Nephron (organoid): ENCODE measurements around the gene DUSP7.

Experiments
- H3K27ac Mint-ChIP-seq, 3 experiments: 2 replicates each; pipeline ENCODE4 v1.8.0; 2020; ENCODE audit warnings: mixed read lengths in 3 of 3, mild to moderate bottlenecking in 2 of 3, moderate library complexity in 1 of 3
- H3K27me3 Mint-ChIP-seq: 2 replicates; pipeline ENCODE4 v1.8.0; 2021; ENCODE audit warnings: low read depth, mild to moderate bottlenecking, moderate library complexity, mixed read lengths
- H3K36me3 Mint-ChIP-seq: 2 replicates; pipeline ENCODE4 v1.8.0; 2020; ENCODE audit warnings: low read depth, mixed read lengths
- H3K4me1 Mint-ChIP-seq: 2 replicates; pipeline ENCODE4 v1.8.0; 2020; ENCODE audit warnings: mixed read lengths
- H3K4me3 Mint-ChIP-seq, 3 experiments: 2 replicates each; pipeline ENCODE4 v1.8.0; 2020; ENCODE audit warnings: mild to moderate bottlenecking in 3 of 3, mixed read lengths in 3 of 3, moderate library complexity in 2 of 3
- H3K9me3 Mint-ChIP-seq: 2 replicates; pipeline ENCODE4 v1.8.0; 2020; ENCODE audit warnings: mixed read lengths
- TF ChIP-seq, protein P1 (sequence below), 3 experiments: fragments of 200-600 bp; sonication (generic); IDR thresholded peaks; one replicate each; pipeline ENCODE4 v1.5.0; 2021; ENCODE audit warnings: antibody characterized with exemption in 3 of 3; ENCODE audit not compliant: unreplicated experiment in 3 of 3

DUSP7 gene

DNA sequence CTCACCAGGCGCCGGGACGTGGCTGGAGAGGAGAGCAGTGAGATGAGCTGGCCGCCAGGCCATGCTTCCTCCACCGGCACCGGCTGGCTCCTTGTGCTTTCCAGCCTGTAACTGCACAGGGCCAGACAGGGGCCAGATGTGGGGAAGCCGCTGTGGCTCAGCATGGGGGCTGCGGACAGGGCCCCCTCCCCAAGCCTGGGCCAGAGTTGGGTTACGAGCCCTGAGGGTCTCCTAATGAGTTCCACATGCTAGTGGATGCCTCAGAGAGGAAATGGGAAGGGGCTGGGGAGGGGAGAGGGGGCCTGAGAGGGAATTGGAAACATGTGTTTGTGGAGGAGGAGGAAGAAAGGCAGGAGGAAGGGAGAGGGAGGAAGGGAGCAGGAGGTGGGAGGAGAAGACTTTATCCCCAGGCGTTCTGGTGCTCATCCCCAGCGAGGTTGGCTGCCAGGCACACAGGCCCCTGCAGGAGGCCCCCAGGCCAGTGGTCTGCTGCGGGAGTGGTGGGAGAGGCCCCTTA, 11.7 kb upstream of the DUSP7 start:
- H3K4me3 Mint-ChIP-seq: peak overlapping the region; percentile 28 to 42 (median 41)
- TF ChIP-seq, protein P1, sequence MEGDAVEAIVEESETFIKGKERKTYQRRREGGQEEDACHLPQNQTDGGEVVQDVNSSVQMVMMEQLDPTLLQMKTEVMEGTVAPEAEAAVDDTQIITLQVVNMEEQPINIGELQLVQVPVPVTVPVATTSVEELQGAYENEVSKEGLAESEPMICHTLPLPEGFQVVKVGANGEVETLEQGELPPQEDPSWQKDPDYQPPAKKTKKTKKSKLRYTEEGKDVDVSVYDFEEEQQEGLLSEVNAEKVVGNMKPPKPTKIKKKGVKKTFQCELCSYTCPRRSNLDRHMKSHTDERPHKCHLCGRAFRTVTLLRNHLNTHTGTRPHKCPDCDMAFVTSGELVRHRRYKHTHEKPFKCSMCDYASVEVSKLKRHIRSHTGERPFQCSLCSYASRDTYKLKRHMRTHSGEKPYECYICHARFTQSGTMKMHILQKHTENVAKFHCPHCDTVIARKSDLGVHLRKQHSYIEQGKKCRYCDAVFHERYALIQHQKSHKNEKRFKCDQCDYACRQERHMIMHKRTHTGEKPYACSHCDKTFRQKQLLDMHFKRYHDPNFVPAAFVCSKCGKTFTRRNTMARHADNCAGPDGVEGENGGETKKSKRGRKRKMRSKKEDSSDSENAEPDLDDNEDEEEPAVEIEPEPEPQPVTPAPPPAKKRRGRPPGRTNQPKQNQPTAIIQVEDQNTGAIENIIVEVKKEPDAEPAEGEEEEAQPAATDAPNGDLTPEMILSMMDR (IDR thresholded peaks at IDR 0.05; ENCODE audit: unreplicated experiment in 3 of 3): no peak
- H3K27ac Mint-ChIP-seq: peak overlapping the region; percentile 94 to 99 (median 97)

DNA sequence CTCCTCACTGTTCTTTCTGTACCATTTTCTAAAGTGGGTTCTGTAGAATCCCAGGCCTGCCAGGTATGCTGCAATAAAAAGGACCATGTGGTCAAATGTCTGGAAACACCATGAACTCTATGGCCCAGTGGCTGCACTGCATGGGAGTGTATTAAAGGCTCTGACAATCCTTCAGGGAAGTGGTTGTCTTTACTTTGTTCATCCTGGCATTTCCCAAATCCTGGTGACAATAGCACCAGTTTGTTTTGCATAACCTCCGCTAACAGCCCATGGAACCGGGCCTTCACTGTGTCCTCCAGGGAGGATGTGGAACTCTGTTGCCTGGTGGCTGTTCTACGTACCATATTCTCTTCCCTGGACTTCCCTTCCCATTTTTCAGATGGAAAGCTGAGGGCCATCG, 11.2 kb upstream of the DUSP7 start:
- peak overlapping the region; percentile 94 to 99 (median 97) for H3K27ac Mint-ChIP-seq
- peaks cover 68% of the 10 kb centered on the region for H3K4me1 Mint-ChIP-seq
- H3K27me3 Mint-ChIP-seq: peaks cover 3% of the 10 kb centered on the region
- peak overlapping the region; percentile 28 to 41 (median 40) for H3K4me3 Mint-ChIP-seq
- H3K9me3 Mint-ChIP-seq: no peaks in the 10 kb centered on the region
- TF ChIP-seq, protein P1 (IDR thresholded peaks at IDR 0.05; ENCODE audit: unreplicated experiment in 3 of 3): no peak
- H3K36me3 Mint-ChIP-seq: no peaks in the 10 kb centered on the region

More for the DNA sequence above, 11.7 kb upstream of the DUSP7 start:
- H3K4me1 Mint-ChIP-seq: peaks cover 65% of the 10 kb centered on the region
- no peaks in the 10 kb centered on the region for H3K36me3 Mint-ChIP-seq
- H3K9me3 Mint-ChIP-seq: no peaks in the 10 kb centered on the region
- peaks cover 3% of the 10 kb centered on the region for H3K27me3 Mint-ChIP-seq

DNA sequence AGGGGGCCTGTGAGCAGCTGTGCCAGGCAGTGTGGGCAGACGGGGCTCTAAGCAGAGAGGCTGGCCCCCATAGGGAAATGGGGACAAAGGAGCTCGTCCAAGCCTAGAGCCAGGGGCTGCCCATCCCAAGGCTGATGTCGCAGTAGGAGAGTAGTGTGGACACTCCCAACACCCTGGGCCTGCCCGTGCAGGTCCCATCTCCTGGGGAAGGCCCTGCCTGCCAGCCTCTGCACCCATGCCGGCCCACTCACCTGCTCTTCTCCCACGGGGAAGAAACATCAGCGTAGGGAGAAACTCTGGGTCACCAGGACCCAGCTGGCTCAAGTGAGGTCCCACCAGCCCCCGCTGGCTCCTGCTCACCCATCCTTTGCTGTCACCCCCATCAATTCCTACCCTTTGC, 10.7 kb upstream of the DUSP7 start:
- H3K27ac Mint-ChIP-seq: peak overlapping the region; percentile 94 to 99 (median 97)
- no peaks in the 10 kb centered on the region for H3K36me3 Mint-ChIP-seq
- peak overlapping the region in 1 of 3 experiments; percentile 40 for H3K4me3 Mint-ChIP-seq
- no peaks in the 10 kb centered on the region for H3K9me3 Mint-ChIP-seq
- TF ChIP-seq, protein P1 (IDR thresholded peaks at IDR 0.05; ENCODE audit: unreplicated experiment in 3 of 3): no peak
- peaks cover 64% of the 10 kb centered on the region for H3K4me1 Mint-ChIP-seq
- H3K27me3 Mint-ChIP-seq: peaks cover 3% of the 10 kb centered on the region

DNA sequence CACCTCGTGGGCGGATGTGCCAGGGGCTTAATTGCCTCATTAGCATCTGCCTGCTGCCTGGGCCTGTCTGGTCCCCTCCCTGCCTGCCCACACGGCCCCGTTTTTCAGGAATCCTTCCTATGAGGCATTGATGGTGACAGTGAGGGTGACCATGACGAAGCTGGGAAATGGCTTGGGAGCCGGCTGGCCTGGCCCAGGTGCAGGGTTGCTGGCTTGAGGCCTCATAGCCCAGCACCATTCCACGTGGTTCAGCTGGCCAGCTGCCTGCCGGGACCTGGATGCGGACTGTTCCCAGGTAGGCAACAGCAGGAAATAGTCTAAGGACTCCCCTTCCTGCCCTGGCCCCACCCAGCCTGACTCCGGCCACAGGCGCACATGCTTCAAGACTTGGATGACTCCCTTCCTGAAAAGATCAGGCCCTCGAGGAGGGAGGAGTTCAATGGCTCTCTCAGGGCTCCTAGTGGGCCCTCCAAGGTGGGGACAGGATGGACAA, 8.9 kb upstream of the DUSP7 start:
- no peaks in the 10 kb centered on the region for H3K9me3 Mint-ChIP-seq
- H3K36me3 Mint-ChIP-seq: no peaks in the 10 kb centered on the region
- peaks cover 3% of the 10 kb centered on the region for H3K27me3 Mint-ChIP-seq
- H3K27ac Mint-ChIP-seq: peak overlapping the region; percentile 31 to 95 (median 78)
- H3K4me3 Mint-ChIP-seq: no peak overlapping the region
- peaks cover 63% of the 10 kb centered on the region for H3K4me1 Mint-ChIP-seq
- TF ChIP-seq, protein P1 (IDR thresholded peaks at IDR 0.05; ENCODE audit: unreplicated experiment in 3 of 3): no peak

DNA sequence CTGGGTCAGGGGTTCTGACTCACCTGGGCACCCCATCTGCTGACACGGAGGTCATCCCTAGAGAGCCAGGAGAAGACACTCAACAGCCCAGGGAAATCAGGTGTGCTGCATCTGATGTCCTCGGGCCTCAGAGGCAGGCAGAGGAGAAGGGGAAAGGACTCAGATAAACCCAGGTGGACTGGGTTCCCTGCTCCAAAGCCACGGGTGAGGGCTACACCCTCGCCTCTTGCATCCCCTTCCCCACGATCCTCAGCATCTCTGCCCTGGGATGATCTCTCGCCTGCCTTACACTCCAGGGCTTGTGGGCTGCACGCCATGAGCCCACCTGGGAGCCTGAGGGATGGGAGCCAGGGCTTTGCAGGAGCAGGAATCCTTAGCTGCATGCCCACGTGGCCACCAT, 8.2 kb upstream of the DUSP7 start:
- no peaks in the 10 kb centered on the region for H3K27me3 Mint-ChIP-seq
- H3K36me3 Mint-ChIP-seq: no peaks in the 10 kb centered on the region
- TF ChIP-seq, protein P1 (IDR thresholded peaks at IDR 0.05; ENCODE audit: unreplicated experiment in 3 of 3): no peak
- H3K4me1 Mint-ChIP-seq: peaks cover 56% of the 10 kb centered on the region
- no peak overlapping the region for H3K4me3 Mint-ChIP-seq
- no peaks in the 10 kb centered on the region for H3K9me3 Mint-ChIP-seq
- H3K27ac Mint-ChIP-seq: peak overlapping the region; percentile 78 to 95 (median 94)
